ENCODE data around the gene CASKIN2. TPM values are rescaled to one million over a fixed set of nuclear protein-coding genes. Genes with fewer than 3 reads are reported as not detected.

Gene CASKIN2
- total RNA-seq, 1 donor from 2014 or later = 50.6 TPM

DNA sequence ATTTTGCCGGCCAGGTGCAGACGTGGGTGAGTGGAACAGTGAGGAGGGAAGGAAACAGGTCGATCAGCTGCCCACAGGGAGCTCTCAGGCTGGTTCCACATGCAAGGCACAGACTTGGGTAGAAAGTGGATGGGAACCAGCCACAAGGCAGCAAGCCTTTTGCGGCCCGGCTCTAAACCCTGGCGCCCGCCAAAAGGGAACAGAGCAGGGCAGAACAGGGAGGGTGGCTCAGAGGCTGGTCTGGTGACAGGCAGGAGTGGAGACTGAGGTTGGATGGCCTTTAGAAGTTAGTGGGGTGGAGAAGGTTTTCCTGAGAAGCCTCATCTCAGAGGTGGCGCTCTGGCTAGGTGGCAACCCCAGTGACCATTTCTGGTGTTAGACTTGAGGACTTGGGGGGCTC, 20.5 kb upstream of the CASKIN2 start:
- TF ChIP-seq, protein P1, sequence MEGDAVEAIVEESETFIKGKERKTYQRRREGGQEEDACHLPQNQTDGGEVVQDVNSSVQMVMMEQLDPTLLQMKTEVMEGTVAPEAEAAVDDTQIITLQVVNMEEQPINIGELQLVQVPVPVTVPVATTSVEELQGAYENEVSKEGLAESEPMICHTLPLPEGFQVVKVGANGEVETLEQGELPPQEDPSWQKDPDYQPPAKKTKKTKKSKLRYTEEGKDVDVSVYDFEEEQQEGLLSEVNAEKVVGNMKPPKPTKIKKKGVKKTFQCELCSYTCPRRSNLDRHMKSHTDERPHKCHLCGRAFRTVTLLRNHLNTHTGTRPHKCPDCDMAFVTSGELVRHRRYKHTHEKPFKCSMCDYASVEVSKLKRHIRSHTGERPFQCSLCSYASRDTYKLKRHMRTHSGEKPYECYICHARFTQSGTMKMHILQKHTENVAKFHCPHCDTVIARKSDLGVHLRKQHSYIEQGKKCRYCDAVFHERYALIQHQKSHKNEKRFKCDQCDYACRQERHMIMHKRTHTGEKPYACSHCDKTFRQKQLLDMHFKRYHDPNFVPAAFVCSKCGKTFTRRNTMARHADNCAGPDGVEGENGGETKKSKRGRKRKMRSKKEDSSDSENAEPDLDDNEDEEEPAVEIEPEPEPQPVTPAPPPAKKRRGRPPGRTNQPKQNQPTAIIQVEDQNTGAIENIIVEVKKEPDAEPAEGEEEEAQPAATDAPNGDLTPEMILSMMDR (IDR thresholded peaks at IDR 0.05; ENCODE audit: unreplicated experiment) = no peak
- DNase-seq (ENCODE audit: low spot score, unreplicated experiment) = no peak
- H3K36me3 Mint-ChIP-seq (ENCODE audit: insufficient read depth) = peaks cover 8% of the 10 kb centered on the region
- H3K4me1 Mint-ChIP-seq (ENCODE audit: low read depth) = peaks cover 57% of the 10 kb centered on the region
- H3K27me3 Mint-ChIP-seq = no peaks in the 10 kb centered on the region
- H3K9me3 Mint-ChIP-seq (ENCODE audit: low read depth) = no peaks in the 10 kb centered on the region
- peak overlapping the region; percentile 98 for H3K27ac Mint-ChIP-seq
- peak overlapping the region; percentile 21 for H3K4me3 Mint-ChIP-seq (ENCODE audit: low read depth)

DNA sequence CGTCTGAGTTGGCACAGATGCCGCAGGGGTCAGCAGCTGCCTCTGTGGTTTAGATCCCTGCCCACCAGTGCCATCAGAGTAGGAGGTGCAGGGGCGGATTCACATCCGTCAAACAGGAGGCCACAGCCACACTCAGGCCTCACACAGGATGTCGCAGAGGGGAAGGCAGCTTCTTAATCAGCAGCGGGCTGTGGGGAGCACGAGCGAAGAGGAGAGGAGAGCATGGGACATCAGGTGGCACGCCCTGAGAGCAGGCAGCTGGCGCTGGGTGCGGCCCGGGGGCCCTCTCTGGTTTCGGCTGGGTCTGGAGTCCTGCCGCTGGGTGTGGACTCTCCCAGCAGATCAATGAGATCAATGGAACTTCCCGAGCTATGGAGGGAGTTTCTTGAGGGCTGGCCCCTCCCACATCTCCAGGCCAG, 19.8 kb upstream of the CASKIN2 start:
- H3K36me3 Mint-ChIP-seq (ENCODE audit: insufficient read depth) = peaks cover 8% of the 10 kb centered on the region

DNA sequence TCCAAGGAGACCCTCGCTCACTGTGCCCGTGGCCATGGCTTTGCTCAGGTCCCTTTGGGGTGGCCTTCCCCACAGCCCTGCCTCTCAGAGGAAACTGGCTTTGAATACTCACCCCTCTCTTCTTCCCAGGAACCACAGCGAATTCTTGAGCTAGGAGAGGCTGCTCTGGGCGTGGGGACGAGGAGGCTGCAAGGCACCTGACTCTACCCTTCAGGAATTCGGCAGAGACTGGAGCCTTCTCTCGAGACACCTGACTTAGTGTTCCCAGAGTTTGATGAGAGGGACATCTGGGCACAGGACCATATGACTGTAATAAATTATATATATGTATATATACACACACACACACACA, 16.4 kb upstream of the CASKIN2 start:
- Mint-ChIP-seq H3K4me3 (ENCODE audit: low read depth) (no peak overlapping the region), H3K9me3 (ENCODE audit: low read depth) (no peaks in the 10 kb centered on the region), H3K4me1 (ENCODE audit: low read depth) (peaks cover 49% of the 10 kb centered on the region), H3K36me3 (ENCODE audit: insufficient read depth) (peaks cover 6% of the 10 kb centered on the region), H3K27ac (peak overlapping the region; percentile 93), H3K27me3 (no peaks in the 10 kb centered on the region)
- TF ChIP-seq, protein P1 (IDR thresholded peaks at IDR 0.05; ENCODE audit: unreplicated experiment) = no peak
- DNase-seq (ENCODE audit: low spot score, unreplicated experiment) = no peak

More for the DNA sequence above, 19.8 kb upstream of the CASKIN2 start:
- peak overlapping the region; percentile 10 for H3K4me3 Mint-ChIP-seq (ENCODE audit: low read depth)
- DNase-seq (ENCODE audit: low spot score, unreplicated experiment) = peak; percentile 52
- no peaks in the 10 kb centered on the region for H3K27me3 Mint-ChIP-seq
- H3K27ac Mint-ChIP-seq = peak overlapping the region; percentile 98
- H3K4me1 Mint-ChIP-seq (ENCODE audit: low read depth) = peaks cover 57% of the 10 kb centered on the region
- TF ChIP-seq, protein P1 (IDR thresholded peaks at IDR 0.05; ENCODE audit: unreplicated experiment) = no peak
- no peaks in the 10 kb centered on the region for H3K9me3 Mint-ChIP-seq (ENCODE audit: low read depth)

DNA sequence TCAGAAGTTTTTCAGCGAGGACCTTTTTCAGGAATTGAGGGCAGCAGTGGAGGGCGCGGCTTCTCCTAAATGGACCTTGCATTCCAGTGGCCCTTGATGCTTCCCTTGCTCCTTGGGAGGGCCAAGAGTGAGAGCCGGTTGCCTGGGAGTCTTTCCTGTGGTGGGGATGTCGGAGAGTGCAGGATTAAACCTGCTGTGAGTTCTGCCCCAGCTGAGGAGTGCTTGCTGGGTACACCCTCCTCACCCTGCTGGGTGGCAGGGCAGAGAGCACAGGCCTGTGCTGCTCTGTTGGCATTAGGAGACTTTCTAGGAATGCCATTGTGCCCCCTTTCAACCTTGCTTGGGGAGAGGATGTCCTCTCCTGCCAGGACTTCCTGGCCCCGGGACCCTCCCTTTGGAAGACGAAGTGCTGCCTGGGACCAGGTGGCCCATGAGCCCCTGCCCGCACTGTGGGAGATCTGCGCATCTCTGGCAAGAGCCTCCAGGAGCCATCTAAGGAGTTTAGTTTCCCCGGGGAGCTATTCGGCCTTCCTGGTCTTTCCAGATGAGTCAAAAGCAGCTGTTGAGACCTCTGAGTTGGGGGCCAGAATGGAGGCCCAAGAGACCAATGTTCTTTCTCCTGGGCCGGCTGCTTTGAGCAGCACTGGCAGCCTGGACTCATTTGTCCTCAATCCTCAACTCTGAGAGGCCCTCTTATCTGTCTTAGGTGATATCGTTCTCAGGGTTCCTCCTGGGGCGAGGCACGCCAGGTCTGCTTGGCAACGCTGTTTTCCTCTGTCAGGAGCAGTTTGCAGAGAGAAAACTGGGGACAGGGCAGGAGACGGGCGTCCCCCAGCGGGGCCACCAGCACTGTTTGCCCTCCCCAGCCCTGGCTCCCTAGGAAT, 15.7 kb upstream of the CASKIN2 start:
- Mint-ChIP-seq H3K36me3 (ENCODE audit: insufficient read depth) (peaks cover 6% of the 10 kb centered on the region), H3K4me1 (ENCODE audit: low read depth) (peaks cover 51% of the 10 kb centered on the region), H3K9me3 (ENCODE audit: low read depth) (no peaks in the 10 kb centered on the region), H3K4me3 (ENCODE audit: low read depth) (no peak overlapping the region), H3K27ac (peak overlapping the region; percentile 93), H3K27me3 (no peaks in the 10 kb centered on the region)
- TF ChIP-seq, protein P1 (IDR thresholded peaks at IDR 0.05; ENCODE audit: unreplicated experiment) = no peak
- no peak for DNase-seq (ENCODE audit: low spot score, unreplicated experiment)

DNA sequence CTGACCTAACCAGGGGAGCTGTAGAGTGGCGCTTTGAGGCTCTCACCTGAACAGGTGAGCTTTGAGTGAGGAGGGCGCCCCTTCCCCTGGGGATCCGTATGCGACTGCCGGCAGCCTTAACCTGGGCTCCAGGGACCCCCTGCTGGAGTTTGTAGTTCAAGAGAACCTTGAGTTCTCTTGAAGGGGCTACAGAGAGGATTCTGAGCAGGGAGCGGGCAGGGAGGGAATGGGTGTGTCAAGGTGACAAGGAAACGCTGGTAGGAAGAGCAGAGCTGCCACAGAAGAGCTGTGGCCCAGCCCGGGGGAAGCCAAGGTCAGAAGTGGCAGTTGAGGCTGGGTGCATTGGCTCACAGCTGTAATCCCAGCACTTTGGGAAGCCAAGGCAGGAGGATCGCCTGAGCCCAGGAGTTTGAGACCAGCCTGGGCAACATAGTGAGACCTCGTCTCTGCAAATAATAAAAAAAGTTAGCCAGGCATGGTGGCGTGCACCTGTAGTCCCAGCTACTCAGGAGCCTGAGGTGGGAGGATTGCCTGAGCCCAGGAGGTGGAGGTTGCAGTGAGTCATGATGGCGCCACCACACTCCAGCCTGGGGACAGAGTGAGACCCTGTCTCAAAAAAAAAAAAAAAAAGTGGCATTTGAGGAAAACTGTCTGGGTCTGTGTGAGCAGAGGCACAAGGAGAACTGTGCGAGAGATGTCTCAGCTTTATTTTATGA, 11.4 kb upstream of the CASKIN2 start:
- peak overlapping the region; percentile 91 for H3K4me3 Mint-ChIP-seq (ENCODE audit: low read depth)
- TF ChIP-seq, protein P1 (IDR thresholded peaks at IDR 0.05; ENCODE audit: unreplicated experiment) = peak; percentile 6
- H3K4me1 Mint-ChIP-seq (ENCODE audit: low read depth) = peaks cover 31% of the 10 kb centered on the region
- H3K36me3 Mint-ChIP-seq (ENCODE audit: insufficient read depth) = peaks cover 7% of the 10 kb centered on the region
- peak overlapping the region; percentile 97 for H3K27ac Mint-ChIP-seq
- peak; percentile 37 for DNase-seq (ENCODE audit: low spot score, unreplicated experiment)
- no peaks in the 10 kb centered on the region for H3K9me3 Mint-ChIP-seq (ENCODE audit: low read depth)
- H3K27me3 Mint-ChIP-seq = no peaks in the 10 kb centered on the region

Data from progenitor cell of endocrine pancreas (in vitro differentiated cells).